Gastrocnemius medialis (tissue), 4 donors: ENCODE data around the gene PPM1L. TPM values are rescaled to one million over a fixed set of nuclear protein-coding genes. Genes with fewer than 3 reads are reported as not detected.
"Not testable (repeated sequence)": the region's sequence is repeated elsewhere in the genome, so short reads cannot be mapped to it uniquely, and the experiment has no call there.

Source experiments
- ATAC-seq, 2 donors: fragments of 150-250 bp; one replicate each; pipeline ENCODE4 v1.9.1; 2016
- DNase-seq, 2 donors: peaks; one replicate each; pipeline ENCODE4 v3.0.0-alpha.2; 2019
- H3K27ac ChIP-seq, 4 donors: fragments of 200-600 bp; sonication (generic); 1 replicate in 1 of 4; 2 replicates in 3 of 4; pipeline ENCODE4 v1.5.1; 2016 to 2018; ENCODE audit warnings: mild to moderate bottlenecking in 2 of 4, moderate library complexity in 1 of 4
- H3K27me3 ChIP-seq, 3 donors: fragments of 200-600 bp; sonication (generic) in 2 of 3; 1 replicate in 1 of 3; 2 replicates in 2 of 3; pipeline versions ENCODE4 v1.5.1 to v1.6.0; 2016 to 2019; ENCODE audit warnings: mild to moderate bottlenecking in 1 of 3, moderate library complexity in 1 of 3
- H3K36me3 ChIP-seq, 2 donors: fragments of 200-600 bp; sonication (generic) in 1 of 2; one replicate each; pipeline ENCODE4 v1.5.1; 2017 to 2018
- H3K4me1 ChIP-seq, 2 donors: fragments of 200-600 bp; sonication (generic) in 1 of 2; one replicate each; pipeline ENCODE4 v1.5.1; 2016 to 2017; ENCODE audit warnings: mild to moderate bottlenecking in 2 of 2
- H3K4me3 ChIP-seq, 4 donors: fragments of 200-600 bp; sonication (generic) in 3 of 4; 1 replicate in 1 of 4; 2 replicates in 3 of 4; pipeline ENCODE4 v1.5.1; 2016 to 2019; ENCODE audit warnings: mild to moderate bottlenecking in 2 of 4
- H3K9me3 ChIP-seq, 3 donors: fragments of 200-600 bp; sonication (generic) in 2 of 3; 1 replicate in 1 of 3; 2 replicates in 2 of 3; pipeline ENCODE4 v1.5.1; 2016 to 2019
- POLR2A ChIP-seq, 2 donors: fragments of 450-650 bp; IDR thresholded peaks; one replicate each; pipeline ENCODE4 v1.6.1; 2017; ENCODE audit warnings: antibody characterized with exemption in 2 of 2, mild to moderate bottlenecking in 2 of 2, moderate library complexity in 2 of 2
- in situ Hi-C, 4 donors: fragments of 200-750 bp; cut with MboI; loops; one replicate each; pipeline versions ENCODE4 v1.15.0 to v1.8.0; 2017; ENCODE audit warnings: low sequenced_read_pairs in 4 of 4
- intact Hi-C: fragments of 100-400 bp; cut with DNase I; formaldehyde crosslinking; loops from one replicate; pipeline ENCODE4 v1.15.1; 2023; ENCODE audit warnings: low total_unique reads
- total RNA-seq, 4 donors: library from RNA; depleted of rRNA; stranded (reverse); fragments of >200 nt; gene quantifications; one replicate each; pipeline versions ENCODE4 v1.1.0 to v1.2.3, GENCODE V29; 2016
- TF ChIP-seq, protein P1 (sequence below), 5 experiments: fragments of 450-650 bp in 3 of 5; fragments of 200-600 bp in 2 of 5; sonication (generic) in 2 of 5; IDR thresholded peaks in 4 of 5; conservative IDR thresholded peaks in 1 of 5; 1 replicate in 4 of 5; 2 replicates in 1 of 5; pipeline ENCODE4 v1.5.1; 2016 to 2019; ENCODE audit warnings: antibody characterized with exemption in 5 of 5, mild to moderate bottlenecking in 3 of 5, moderate library complexity in 3 of 5

PPM1L gene
- total RNA-seq, 4 donors from 2014 or later, result 85.0 to 243 (median 122) TPM

DNA sequence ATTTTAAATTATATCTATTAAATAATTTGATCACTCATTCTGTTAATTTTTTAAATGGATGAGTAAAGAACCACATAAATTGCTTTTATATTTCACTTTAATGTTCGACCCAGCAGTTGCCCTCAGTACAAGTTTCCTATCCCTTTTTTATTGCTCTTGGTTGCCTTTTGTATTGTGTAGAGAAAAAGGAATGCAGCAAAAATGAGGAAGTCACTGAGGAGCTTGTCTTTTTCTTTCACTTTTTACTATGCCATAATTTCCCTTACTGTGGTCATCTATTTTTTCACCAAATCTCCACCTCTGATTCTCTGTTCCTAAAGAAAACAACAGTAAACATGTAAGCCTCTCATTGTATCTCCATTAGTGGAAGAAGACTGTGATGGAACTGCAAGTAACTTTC is 226.5 kb downstream of the PPM1L start:
- Histone ChIP-seq H3K4me1 (peaks cover 0 to 11% of the 10 kb centered on the region in 2 donors), H3K27me3 (no peaks in the 10 kb centered on the region), H3K36me3 (no peaks in the 10 kb centered on the region), H3K27ac (no peak overlapping the region), H3K9me3 (no peaks in the 10 kb centered on the region), H3K4me3 (no peak overlapping the region)
- no peak for ATAC-seq
- no peak for DNase-seq
- intact Hi-C loops (no loop called here), in situ Hi-C loops (no loop called here)
- TF ChIP-seq, protein P1, sequence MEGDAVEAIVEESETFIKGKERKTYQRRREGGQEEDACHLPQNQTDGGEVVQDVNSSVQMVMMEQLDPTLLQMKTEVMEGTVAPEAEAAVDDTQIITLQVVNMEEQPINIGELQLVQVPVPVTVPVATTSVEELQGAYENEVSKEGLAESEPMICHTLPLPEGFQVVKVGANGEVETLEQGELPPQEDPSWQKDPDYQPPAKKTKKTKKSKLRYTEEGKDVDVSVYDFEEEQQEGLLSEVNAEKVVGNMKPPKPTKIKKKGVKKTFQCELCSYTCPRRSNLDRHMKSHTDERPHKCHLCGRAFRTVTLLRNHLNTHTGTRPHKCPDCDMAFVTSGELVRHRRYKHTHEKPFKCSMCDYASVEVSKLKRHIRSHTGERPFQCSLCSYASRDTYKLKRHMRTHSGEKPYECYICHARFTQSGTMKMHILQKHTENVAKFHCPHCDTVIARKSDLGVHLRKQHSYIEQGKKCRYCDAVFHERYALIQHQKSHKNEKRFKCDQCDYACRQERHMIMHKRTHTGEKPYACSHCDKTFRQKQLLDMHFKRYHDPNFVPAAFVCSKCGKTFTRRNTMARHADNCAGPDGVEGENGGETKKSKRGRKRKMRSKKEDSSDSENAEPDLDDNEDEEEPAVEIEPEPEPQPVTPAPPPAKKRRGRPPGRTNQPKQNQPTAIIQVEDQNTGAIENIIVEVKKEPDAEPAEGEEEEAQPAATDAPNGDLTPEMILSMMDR (IDR thresholded peaks at IDR 0.05 in 4 of 5, conservative IDR thresholded peaks at IDR 0.05 in 1 of 5), result no peak
- TF ChIP-seq POLR2A (IDR thresholded peaks at IDR 0.05), result no peak

DNA sequence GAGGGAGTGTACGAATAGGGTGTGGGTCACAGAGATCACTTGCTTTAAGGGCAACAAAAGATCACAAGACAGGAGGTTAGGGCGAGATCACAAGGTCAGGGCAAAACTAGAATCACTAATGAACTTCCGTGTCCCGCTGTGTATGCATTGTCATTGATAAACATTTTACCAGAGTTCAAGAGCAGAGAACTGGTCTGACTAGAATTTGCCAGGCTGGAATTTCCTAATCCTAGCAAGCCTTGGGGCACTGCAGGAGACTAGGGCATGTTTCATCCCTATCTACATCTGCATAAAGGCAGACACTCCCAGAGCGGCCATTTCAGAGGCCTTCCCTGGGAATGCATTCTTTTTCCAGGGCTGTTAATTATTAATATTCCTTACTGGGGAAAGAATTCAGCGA is 227.9 kb downstream of the PPM1L start:
- not testable (repeated sequence) for H3K36me3 ChIP-seq

DNA sequence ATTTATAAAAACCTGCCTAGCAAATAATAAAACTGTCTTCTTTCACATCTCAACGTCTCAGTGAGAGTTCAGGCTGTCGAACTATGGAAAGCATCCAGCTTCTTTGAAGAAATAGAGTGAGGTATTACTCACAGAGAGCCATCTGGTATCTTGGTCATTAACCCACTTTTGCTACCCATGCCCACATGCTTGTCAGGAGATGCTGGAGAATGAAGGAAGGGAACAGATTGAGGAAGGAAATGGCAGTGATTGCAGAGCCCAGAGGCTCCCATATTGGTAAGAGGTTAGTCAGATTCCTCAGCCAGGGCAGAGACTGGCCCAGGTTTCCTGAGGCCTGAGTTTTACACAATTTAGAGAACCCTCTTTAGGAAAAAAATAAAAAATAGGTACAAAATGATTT is 230.0 kb downstream of the PPM1L start:
- intact Hi-C loops, result no loop called here
- Histone ChIP-seq H3K27ac (no peak overlapping the region), H3K4me1 (peaks cover 0 to 11% of the 10 kb centered on the region in 2 donors), H3K4me3 (no peak overlapping the region), H3K27me3 (no peaks in the 10 kb centered on the region), H3K36me3 (no peaks in the 10 kb centered on the region), H3K9me3 (no peaks in the 10 kb centered on the region)
- TF ChIP-seq, protein P1 (IDR thresholded peaks at IDR 0.05 in 4 of 5, conservative IDR thresholded peaks at IDR 0.05 in 1 of 5), result no peak
- no peak for TF ChIP-seq POLR2A (IDR thresholded peaks at IDR 0.05)
- in situ Hi-C loops, result no loop called here
- DNase-seq, result no peak
- ATAC-seq, result no peak

More for the DNA sequence above, 227.9 kb downstream of the PPM1L start:
- ATAC-seq, in situ Hi-C loops, DNase-seq, H3K27me3 ChIP-seq, H3K4me3 ChIP-seq, H3K9me3 ChIP-seq, intact Hi-C loops, H3K27ac ChIP-seq: not testable (repeated sequence)
- H3K4me1 ChIP-seq, result peaks cover 0 to 11% of the 10 kb centered on the region in 2 donors

DNA sequence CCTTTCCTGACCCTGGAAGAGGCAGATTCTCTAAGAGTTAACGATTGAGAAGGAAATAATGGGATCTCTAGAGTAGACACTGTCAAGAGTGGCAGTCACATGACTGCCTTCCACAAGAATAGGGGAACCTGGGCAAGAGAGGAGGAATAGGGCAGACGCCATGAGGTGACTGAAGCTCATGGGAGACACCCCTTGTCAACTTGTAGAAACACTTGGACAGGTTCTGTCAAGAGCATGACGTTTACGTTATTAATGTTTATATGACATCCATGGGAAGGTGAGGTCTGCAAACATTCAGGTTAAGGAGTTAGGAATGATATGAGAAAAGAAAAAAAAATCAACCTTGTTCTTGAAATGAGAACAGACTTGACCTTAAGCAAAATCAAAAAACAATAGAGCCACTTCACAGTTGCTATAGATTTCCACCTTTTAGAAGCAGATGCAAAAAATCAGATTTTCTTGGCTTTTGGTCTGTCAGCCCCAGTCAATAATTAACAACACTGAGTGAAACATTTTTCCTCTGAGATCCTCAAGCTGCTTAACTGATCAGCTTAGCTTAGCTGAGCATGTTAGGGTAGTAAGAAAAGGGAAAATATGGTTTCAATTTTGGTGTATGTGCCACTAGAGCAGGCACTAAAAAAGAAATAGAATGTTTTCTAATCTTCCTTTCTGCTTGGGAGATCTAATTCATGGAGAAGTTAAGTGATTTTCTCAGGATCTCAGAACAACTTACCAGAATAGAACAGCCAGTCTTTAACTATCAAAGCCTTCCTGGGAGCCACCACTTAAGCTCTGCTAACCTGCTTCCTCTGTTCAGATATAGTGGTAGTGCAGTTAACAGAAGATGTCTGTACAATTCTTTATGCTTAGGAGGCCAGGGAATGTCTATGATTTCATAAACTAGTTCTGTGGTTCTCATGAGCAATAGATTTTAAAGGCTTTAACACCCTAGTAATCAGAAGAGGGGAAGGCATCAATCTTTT is 232.2 kb downstream of the PPM1L start:
- TF ChIP-seq, protein P1 (IDR thresholded peaks at IDR 0.05 in 4 of 5, conservative IDR thresholded peaks at IDR 0.05 in 1 of 5), result no peak
- TF ChIP-seq POLR2A (IDR thresholded peaks at IDR 0.05), result no peak
- DNase-seq (no peak), ATAC-seq (no peak)
- intact Hi-C loops, result no loop called here
- no peaks in the 10 kb centered on the region for H3K9me3 ChIP-seq
- in situ Hi-C loops, result no loop called here
- H3K4me1 ChIP-seq, result peaks cover 0 to 17% of the 10 kb centered on the region in 2 donors
- H3K27ac ChIP-seq, result no peak overlapping the region
- H3K27me3 ChIP-seq, result no peaks in the 10 kb centered on the region
- H3K4me3 ChIP-seq, result no peak overlapping the region
- H3K36me3 ChIP-seq, result no peaks in the 10 kb centered on the region

DNA sequence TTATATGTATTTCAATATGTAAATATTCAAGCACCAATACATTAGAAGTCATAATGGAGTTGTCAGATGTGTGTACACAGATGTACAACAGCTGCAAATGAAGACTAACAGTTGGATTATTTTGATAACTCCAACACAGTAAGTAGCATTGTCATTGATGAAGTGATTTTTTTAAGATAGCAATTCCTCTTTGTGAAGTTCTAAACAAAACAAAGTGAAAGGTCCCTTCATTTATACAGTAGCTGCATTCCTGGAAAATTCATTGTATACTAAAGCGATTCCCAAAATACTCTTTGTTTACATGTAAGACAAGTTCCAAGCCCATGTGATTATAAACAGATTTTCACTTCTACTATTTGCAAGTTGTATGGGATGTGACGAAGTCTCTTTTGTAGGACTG is 234.4 kb downstream of the PPM1L start:
- intact Hi-C loops (no loop called here), in situ Hi-C loops (no loop called here)
- no peak overlapping the region for H3K27ac ChIP-seq
- H3K9me3 ChIP-seq, result no peaks in the 10 kb centered on the region
- H3K4me1 ChIP-seq, result peaks cover 0 to 17% of the 10 kb centered on the region in 2 donors
- no peaks in the 10 kb centered on the region for H3K36me3 ChIP-seq
- ATAC-seq (no peak), DNase-seq (no peak)
- no peak overlapping the region for H3K4me3 ChIP-seq
- no peaks in the 10 kb centered on the region for H3K27me3 ChIP-seq
- TF ChIP-seq, protein P1 (IDR thresholded peaks at IDR 0.05 in 4 of 5, conservative IDR thresholded peaks at IDR 0.05 in 1 of 5), result no peak
- no peak for TF ChIP-seq POLR2A (IDR thresholded peaks at IDR 0.05)
